Smooth muscle cell (in vitro differentiated cells): ENCODE data around the gene SACM1L. TPM values are rescaled to one million over a fixed set of nuclear protein-coding genes. Genes with fewer than 3 reads are reported as not detected.
"Not testable (repeated sequence)": the region's sequence is repeated elsewhere in the genome, so short reads cannot be mapped to it uniquely, and the experiment has no call there.

Source experiments
- DNase-seq: peaks from one replicate; lab custom pipeline; 2025; ENCODE audit not compliant: unreplicated experiment; lab: John Stamatoyannopoulos, UW
- H2AFZ ChIP-seq: fragments of 200-600 bp; sonication (generic); 2 replicates; pipeline ENCODE4 v1.6.0; 2016; ENCODE audit warnings: antibody characterized with exemption, low read depth, mild to moderate bottlenecking
- H3F3A ChIP-seq: fragments of 200-600 bp; sonication (generic); 2 replicates; pipeline ENCODE4 v1.6.0; 2017; ENCODE audit warnings: antibody characterized with exemption, low read depth
- H3K27ac ChIP-seq: fragments of 200-600 bp; sonication (generic); 2 replicates; pipeline ENCODE4 v1.5.1; 2016; ENCODE audit warnings: low read depth, mild to moderate bottlenecking
- H3K27me3 ChIP-seq: fragments of 200-600 bp; sonication (generic); 2 replicates; pipeline ENCODE4 v1.6.1; 2016; ENCODE audit warnings: low read depth, mild to moderate bottlenecking
- H3K36me3 ChIP-seq: fragments of 200-600 bp; sonication (generic); 2 replicates; pipeline ENCODE4 v1.5.1; 2016; ENCODE audit warnings: low read depth
- H3K4me1 ChIP-seq: fragments of 200-600 bp; sonication (generic); 2 replicates; pipeline ENCODE4 v1.5.1; 2016; ENCODE audit warnings: low read depth
- H3K4me2 ChIP-seq: fragments of 200-600 bp; sonication (generic); 2 replicates; pipeline ENCODE4 v1.6.0; 2016; ENCODE audit warnings: mild to moderate bottlenecking
- H3K4me3 ChIP-seq: fragments of 200-600 bp; sonication (generic); 2 replicates; pipeline ENCODE4 v1.5.1; 2016; ENCODE audit warnings: mild to moderate bottlenecking
- H3K79me2 ChIP-seq: fragments of 200-600 bp; sonication (generic); 2 replicates; pipeline ENCODE4 v1.6.0; 2016; ENCODE audit warnings: low read depth, mild to moderate bottlenecking
- H3K9ac ChIP-seq: fragments of 200-600 bp; sonication (generic); 2 replicates; pipeline ENCODE4 v1.6.0; 2016; ENCODE audit warnings: low read depth
- H3K9me3 ChIP-seq: fragments of 200-600 bp; sonication (generic); replicated peaks from 2 replicates; pipeline ENCODE4 v1.5.1; 2016; ENCODE audit warnings: low read depth
- H4K20me1 ChIP-seq: fragments of 200-600 bp; sonication (generic); 2 replicates; pipeline ENCODE4 v1.6.0; 2016; ENCODE audit warnings: low read depth
- CTCF ChIP-seq: fragments of 200-600 bp; sonication (generic); IDR thresholded peaks from 2 replicates; pipeline ENCODE4 v1.5.1; 2017; ENCODE audit warnings: borderline replicate concordance, mild to moderate bottlenecking, antibody characterized with exemption; ENCODE audit not compliant: insufficient read depth, poor library complexity, severe bottlenecking
- WGBS: methylation state at CpG from one replicate; pipeline ENCODE4 v1.1.7; 2016; ENCODE audit warnings: low lambda C conversion rate; 5-methylcytosine and 5-hydroxymethylcytosine counted together
- polyA plus RNA-seq: library from polyadenylated mRNA; unstranded; fragments of >200 nt; fragmentation: Nextera tagmentation; extraction: Ambion mirVana; gene quantifications from 2 replicates; pipeline ENCODE4 v1.2.1, GENCODE V29; 2016
- total RNA-seq: library from RNA; depleted of rRNA; stranded (reverse); fragments of >200 nt; gene quantifications from 2 replicates; pipeline ENCODE4 v1.2.3, GENCODE V29; 2014

SACM1L gene
- total and polyA plus RNA-seq, 2 experiments from 2014 or later: 12.9 to 24.7 TPM

DNA sequence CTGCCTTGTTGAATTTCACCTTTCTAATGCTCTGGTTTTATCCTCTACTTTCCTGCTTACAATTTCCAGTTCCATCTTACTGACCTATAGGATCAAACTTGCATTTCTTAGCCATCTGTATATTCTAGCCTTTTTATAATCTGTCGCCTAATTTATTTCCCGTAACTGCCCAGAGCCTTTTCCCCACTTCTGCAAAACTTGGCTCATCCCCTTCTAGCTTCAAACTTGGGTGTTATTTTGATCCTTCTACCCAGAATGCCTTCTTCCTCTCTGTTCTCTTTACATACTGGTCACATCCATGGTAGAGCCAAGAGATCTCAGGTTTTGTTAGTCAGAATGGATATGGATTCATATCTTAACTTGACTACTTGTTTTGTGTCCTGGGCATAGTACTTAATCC lies 2.6 kb downstream of the SACM1L start:
- Histone ChIP-seq H3K4me2 (no peak overlapping the region), H3K4me3 (no peak overlapping the region), H3F3A (peaks cover 16% of the 10 kb centered on the region), H3K79me2 (peaks cover 73% of the 10 kb centered on the region), H3K4me1 (peaks cover 16% of the 10 kb centered on the region), H4K20me1 (peaks cover 69% of the 10 kb centered on the region), H3K9me3 (no peaks in the 10 kb centered on the region), H3K27ac (no peak overlapping the region), H2AFZ (no peak overlapping the region), H3K9ac (no peak overlapping the region), H3K36me3 (no peaks in the 10 kb centered on the region), H3K27me3 (no peaks in the 10 kb centered on the region)
- WGBS: 100% methylated on average over 2 of the region's 2 CpGs
- DNase-seq: no peak
- TF ChIP-seq CTCF: no peak

DNA sequence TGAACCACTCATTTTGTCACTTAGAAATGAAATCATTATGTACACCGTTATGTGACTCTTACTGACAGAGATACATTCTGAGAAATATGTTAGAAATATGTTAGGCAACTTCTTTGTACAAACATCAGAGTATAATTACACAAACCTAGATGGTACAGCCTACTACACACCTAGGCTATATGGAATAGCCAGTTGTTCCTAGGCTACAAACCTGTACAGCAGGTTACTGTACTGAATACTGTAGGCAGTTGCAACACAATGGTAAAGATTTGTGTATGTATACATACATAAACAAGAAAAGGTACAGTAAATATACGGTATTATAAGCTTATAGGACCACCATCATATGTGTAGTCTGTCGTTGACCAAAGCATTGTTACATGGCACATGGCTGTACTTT lies 3.7 kb downstream of the SACM1L start:
- H3K9ac ChIP-seq: no peak overlapping the region
- no peak overlapping the region for H3K27ac ChIP-seq
- WGBS: 61% methylated on average over 3 of the region's 3 CpGs

DNA sequence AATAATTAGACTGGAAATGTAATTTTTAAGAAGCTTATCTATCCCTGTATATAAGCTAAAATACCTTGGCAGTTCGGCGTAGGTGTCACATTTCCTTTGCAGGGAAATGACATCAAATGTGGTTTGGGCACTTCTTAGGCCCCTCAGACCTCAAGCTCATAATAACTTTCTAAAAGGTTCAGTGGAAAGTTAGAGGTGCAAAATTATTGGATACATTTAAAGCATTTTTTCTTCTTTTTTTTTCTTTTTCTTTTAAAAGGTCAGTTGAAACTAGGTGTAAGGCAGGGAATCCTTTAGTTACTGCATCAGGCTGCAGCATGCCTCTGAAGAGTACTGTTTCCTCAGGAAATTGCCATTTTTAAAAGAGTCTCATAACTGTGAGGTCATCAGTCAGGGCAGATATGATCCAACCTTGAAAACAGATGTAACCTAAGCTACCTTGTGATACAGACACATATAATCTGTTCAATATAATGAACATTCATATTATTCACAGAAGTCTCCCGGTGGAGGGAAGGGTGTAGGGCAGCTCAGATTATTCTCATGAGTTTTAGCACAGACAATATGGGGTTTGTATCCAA lies 4.8 kb downstream of the SACM1L start:
- peak overlapping the region; percentile 9 for H3K27ac ChIP-seq

More for the DNA sequence above, 3.7 kb downstream of the SACM1L start:
- Histone ChIP-seq H3K4me2 (no peak overlapping the region), H3K27me3 (no peaks in the 10 kb centered on the region), H3K36me3 (no peaks in the 10 kb centered on the region), H3K4me3 (no peak overlapping the region), H3K79me2 (peaks cover 83% of the 10 kb centered on the region), H3K9me3 (no peaks in the 10 kb centered on the region), H3K4me1 (peaks cover 16% of the 10 kb centered on the region), H3F3A (peaks cover 16% of the 10 kb centered on the region), H2AFZ (no peak overlapping the region), H4K20me1 (peaks cover 79% of the 10 kb centered on the region)
- no peak for TF ChIP-seq CTCF
- DNase-seq: no peak

GRCh38 chr3:45695166-45695565 lies 6.0 kb downstream of the SACM1L start:
- 73% methylated on average over 4 of the region's 4 CpGs for WGBS
- not testable (repeated sequence) for H2AFZ ChIP-seq
- peaks cover 98% of the 10 kb centered on the region for H4K20me1 ChIP-seq

More for the DNA sequence above, 4.8 kb downstream of the SACM1L start:
- H3K4me2 ChIP-seq: no peak overlapping the region
- H3K9me3 ChIP-seq: no peaks in the 10 kb centered on the region
- peaks cover 9% of the 10 kb centered on the region for H3F3A ChIP-seq
- no peak overlapping the region for H3K4me3 ChIP-seq
- peaks cover 16% of the 10 kb centered on the region for H3K4me1 ChIP-seq
- no peak overlapping the region for H3K9ac ChIP-seq
- H3K79me2 ChIP-seq: peaks cover 92% of the 10 kb centered on the region
- WGBS: 82% methylated on average over 3 of the region's 3 CpGs
- no peaks in the 10 kb centered on the region for H3K27me3 ChIP-seq
- no peak overlapping the region for H2AFZ ChIP-seq
- DNase-seq: no peak
- no peak for TF ChIP-seq CTCF
- H4K20me1 ChIP-seq: peaks cover 91% of the 10 kb centered on the region
- H3K36me3 ChIP-seq: no peaks in the 10 kb centered on the region

More at GRCh38 chr3:45695166-45695565, 6.0 kb downstream of the SACM1L start:
- H3K27me3 ChIP-seq, H3K36me3 ChIP-seq, H3K4me3 ChIP-seq, H3K27ac ChIP-seq, DNase-seq, H3F3A ChIP-seq, H3K4me2 ChIP-seq, H3K9me3 ChIP-seq, H3K9ac ChIP-seq: not testable (repeated sequence)
- H3K79me2 ChIP-seq: peaks cover 98% of the 10 kb centered on the region
- H3K4me1 ChIP-seq: peaks cover 13% of the 10 kb centered on the region
